ENCODE results near the gene MYH6.
"Not testable (repeated sequence)": the region's sequence is repeated elsewhere in the genome, so short reads cannot be mapped to it uniquely, and the experiment has no call there.

MYH6 gene

DNA sequence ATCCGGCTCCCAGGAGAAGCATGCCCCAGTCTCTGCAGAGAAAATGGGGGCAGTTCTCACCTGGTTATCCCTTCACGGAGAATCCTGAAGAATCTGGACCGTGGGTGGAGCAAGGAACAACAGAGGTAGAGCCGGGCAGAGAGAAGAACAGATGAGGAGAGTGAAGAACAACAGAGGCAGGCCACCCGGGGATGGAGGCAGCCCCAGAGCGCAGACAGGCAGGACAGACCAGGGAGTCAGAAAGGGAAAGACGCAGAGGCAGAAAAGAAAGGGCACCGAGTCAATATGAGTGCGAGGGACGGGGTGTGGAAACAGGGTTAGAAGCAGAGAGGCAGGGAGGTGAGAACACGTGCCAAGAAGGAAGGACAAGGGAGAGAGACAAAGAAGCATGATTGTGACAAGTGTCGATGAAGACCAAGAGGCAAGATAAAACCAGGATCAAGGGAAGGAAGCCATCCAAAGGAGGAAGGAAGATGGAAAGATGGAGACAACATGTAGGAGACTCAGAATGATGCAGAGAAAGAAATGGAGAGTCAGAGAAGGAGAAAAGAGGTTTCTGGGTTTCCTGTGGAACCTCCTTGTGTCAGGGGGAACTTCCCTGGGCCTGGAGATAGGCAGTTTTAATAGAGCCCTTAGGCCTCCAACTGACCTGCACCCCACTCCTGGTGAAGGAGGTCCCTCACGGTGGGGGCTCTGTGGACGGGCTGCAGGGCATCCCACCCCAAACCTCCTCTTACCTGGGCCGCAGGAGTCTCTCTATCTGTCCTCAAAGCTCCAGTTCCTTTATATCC is at the start of gene MYH6:
TSS of gene MYH6 (minus strand) at position 758 of the 791 bp plus-strand sequence. CDS start 1,050 bp downstream, outside the sequence.
- DNase-seq: no peak

DNA sequence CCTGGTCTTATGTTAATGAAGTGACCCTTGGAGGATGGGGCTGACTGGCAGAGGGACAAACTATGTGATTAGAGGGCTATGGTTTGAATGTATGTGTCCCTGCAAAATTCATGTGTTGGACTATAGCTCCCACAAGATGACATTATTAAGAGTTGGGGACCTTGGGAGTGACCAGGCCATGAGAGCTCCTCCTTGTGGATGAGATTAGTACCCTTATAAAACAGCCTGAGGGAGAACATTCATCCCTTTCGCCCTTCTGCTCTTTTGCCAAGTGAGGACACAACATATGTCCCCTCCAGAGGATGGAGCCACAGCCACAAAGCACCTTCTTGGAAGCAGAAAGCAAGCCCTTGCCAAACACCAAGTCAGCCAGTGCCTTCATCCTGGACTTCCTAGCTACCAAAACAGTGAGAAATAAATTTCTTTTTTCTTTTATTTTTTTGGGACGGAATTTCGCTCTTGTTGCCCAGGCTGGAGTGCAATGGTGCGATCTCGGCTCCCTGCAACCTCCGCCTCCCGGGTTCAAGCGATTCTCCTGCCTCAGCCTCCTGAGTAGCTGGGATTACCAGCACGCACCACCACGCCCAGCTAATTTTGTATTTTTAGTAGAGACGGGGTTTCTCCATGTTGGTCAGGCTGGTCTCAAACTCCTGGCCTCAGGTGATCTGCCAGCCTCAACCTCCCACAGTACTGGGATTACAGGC is 49.0 kb upstream of the MYH6 start:
- DNase-seq: not testable (repeated sequence)

DNA sequence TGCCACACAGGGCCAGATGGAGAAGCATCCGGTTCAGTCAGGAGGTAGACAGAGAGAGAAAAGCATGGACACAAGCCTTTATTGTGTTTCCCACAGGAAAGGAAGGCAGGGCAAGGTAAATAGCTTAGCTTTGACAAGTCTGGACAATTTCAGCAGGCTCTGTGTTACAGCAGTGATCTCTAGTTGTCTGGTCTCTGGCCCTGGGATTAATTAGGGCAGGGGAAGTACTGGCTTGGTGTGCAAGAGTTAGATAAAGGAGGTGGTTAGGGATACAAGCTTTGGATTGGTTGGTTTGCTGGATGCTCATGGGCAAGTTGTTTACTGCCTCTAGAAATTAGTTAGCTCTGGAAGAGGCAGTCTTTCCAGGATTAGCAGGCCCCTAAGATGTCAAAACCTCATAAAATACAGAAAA is 46.4 kb upstream of the MYH6 start:
- DNase-seq: no peak

DNA sequence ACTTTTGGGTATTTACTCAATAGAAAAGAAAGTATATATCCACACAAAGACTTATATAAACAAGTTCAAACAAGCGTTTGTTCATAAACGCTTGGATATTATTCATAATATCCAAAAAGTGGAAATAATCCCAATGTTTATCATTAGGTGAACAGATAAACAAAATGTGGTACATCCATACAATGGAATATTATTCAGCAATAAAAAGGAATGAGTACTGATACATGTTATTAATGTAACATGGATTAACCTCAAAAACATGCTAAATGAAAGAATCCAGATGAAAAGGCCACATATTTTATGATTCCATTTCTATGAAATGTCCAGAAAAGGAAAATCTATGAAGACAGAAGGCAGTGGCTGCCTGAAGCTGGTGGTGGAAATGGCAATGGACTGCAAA is 44.2 kb upstream of the MYH6 start:
- no peak for DNase-seq

DNA sequence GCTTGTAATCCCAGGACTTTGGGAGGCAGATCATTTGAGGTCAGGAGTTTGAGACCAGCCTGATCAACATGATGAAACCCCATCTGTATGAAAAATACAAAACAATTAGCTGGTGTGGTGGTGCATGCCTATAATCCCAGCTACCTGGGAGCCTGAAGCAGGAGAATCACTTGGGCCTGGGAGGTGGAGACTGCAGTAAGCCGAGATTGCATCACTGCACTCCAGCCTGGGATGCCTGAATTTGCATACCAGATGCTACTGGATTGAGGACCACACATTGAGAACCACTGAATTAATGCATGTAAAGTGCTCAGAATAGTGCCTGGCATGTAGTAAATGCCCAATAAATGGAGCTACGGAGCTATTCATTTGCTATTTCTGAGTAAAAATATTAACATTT is 42.3 kb upstream of the MYH6 start:
- DNase-seq: no peak

DNA sequence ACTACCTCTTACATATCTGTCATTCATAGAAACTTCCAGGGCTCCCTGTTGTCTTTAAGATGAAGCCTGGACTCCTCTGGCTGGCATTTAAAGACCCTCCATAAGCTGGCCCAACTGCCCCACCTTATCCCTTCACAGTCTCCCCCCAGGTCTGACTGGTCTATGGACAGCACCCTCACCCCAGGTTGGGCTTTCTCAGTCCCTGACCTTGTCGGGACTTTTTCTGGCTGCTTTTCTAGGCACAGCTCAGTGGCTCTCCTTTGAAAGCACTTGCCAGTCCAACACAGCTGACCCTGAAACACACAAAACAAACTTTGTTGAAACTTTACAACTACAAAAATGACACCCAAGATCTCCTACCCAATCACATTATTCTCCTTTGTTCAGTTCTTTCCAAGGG is 41.2 kb upstream of the MYH6 start:
- DNase-seq: no peak

DNA sequence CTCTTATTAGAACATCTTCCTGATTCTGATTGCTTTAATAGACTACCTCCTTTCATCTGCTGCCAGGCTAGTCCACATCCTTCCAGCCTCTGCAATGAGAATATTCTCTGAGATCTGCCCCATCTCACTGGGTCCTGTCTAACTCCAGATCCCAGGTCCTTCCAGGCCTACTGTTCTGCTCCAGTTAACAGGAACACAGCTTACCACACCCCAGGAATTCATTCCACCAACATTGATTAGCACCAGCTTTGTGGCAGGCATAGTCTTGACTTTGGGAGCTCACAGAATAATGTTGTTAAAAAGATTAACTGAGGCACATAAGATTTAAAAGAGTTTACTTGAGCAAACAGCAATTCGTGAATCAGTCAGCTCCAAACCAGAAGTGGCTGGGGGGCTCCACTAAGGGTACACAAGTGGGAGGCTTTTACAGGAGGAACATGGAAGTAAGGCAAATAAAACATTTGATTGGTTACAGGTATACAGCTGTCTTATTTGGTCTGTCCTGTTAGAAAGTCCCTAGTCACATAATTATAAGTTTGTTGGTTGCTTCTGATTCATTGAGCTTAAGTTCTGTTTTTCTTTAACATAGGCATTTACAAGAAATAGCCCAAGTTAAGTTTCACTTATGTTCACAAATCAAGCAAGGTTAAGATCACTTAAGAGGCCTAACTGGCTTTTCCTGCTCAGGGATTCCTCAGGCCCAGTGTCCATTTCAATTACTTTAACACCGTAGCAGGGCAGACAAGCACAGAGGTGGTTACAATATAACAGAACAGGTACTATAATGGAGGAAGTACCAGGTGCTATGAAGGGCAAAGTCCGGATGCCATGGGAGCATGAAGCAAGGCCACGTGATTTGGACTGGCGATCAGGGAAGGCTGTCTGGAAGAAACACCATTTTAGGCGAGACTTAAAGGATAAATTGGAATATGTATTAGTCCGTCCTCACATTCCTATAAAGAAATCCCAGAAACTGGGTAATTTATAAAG is 39.6 kb upstream of the MYH6 start:
- no peak for DNase-seq

DNA sequence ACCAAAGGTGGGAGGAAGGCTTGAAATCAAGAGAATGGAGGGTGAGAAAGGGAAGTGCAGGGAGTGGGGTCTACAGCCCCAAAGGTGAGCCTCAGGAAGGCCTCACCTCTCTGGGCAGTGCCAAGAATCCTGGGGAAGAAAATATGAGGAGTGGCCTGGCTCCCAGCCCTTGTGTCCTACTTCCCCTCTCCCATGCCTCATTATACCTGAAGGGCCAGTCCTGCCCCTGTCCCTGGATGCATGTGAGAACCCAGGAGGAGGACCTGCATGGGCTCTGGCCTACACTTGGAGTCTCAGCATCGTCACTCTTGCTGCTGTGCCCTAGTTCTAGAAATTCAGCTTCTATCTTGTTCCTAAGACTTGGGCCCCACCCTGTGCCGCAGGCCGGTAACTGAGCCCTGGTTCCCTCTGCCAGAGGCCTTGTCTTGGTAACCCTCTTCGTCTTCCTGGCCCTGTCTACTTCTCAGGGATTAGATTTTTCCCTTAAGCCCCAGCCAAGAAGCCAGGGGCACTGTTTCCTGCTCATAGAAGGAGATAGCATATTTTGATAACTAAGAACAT is 38.3 kb upstream of the MYH6 start:
- DNase-seq: no peak

DNA sequence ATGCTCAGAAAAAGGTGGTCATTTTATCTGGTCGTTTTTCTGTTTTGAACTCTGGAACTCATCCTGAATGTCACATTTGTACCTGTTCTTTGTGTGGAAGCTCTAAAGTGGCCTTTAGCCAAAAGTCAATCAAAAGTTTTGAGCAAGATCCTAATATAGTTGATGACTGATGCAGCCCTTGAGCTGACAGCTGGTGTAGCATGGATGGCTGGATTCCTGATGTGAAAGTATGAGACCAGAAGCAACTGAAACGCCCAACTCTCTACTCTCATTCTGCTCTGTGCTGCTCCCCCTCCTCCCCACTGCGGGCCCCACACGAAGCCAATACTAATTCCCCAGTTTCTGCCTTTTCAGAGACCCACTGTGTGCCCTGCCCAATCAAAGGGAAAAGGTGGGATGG is 37.7 kb upstream of the MYH6 start:
- no peak for DNase-seq

DNA sequence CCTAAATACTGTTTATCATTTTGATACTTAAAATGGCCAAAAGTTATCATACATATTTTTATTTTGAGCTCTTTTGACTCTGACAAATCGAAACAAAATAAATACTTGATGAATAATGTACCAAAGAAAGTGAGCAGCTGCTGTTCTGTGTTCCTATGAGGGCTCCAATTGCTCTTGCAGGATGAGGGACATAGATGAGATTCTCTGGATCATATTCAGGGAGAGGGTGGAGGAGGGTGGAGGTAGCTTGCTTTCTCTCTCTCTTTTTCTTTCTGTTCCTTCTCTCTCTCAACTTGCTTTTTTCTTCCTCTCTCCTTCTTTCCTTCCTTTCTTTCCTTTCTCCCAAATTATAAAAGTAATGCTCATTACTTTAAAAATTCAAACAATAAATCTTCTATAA is 36.2 kb upstream of the MYH6 start:
- DNase-seq: no peak

DNA sequence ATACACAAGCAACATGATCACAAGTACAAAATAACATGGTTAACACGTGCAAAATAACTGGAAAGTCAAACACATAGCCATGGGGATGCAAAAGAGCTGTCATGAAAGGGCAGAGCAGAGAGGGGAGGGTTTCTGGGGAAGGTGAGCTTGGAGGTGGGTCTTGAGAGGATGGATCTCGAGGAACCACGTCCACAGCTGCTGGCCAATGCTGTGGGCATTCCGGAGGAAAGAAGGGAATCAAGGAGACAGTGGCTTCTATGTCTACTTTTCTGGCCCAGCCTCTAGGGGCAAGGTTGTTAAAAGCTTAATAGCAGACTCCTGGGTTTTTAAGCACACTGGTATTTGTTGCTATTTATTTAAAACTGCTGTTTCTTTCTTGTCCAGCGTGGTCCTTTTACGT is 35.8 kb upstream of the MYH6 start:
- DNase-seq: no peak

DNA sequence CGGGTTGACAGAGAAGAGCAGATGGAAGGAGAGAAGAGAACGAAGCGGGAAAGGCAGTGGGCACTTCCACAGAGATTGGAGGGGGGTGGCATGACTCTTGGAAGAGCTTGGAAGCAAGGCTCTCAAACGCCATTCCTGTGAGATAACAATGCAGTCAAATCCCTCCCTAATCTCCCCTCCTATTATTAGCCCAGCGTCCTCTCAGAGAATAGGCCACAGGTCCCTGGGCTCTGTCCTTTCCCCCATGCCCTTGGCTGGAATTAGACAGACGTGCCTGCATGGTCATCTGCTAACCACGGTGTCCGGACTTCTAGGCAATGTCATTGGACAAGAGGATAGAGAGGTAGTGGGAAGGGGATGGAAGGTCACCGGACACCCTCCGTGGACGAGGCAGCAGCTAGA is 35.3 kb upstream of the MYH6 start:
- DNase-seq: no peak

DNA sequence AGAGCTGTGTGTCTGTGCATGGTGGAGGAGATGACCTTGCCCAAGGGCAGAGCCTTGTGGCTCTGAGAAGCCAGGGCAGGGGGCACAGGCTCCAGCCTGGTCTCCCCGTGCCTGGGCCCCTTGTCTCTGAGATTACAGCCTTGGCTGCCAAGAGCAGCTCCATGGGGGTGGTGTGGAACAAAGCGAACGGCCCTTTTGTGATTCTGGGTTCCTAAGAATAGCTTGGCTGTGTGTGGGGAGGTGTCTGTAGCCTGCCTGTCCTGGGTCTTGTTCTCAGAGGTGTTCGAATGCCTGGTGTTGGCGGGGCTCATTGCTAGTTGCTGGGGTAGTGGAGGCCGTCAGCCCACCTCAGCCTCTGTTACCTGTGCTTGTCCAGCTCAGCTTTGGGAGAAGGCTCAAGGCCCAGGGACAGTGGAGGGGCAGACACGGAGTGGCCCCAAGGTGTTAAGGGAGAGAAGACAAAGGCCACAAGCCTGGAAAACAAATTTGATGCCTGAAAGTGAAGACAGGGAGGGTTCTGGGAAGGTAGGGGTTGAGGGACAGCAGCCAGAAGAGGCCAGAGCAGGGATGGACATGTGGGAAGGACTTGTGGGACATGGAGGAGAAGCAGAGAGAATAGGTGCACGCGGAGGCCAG is 34.8 kb upstream of the MYH6 start:
- DNase-seq: no peak

DNA sequence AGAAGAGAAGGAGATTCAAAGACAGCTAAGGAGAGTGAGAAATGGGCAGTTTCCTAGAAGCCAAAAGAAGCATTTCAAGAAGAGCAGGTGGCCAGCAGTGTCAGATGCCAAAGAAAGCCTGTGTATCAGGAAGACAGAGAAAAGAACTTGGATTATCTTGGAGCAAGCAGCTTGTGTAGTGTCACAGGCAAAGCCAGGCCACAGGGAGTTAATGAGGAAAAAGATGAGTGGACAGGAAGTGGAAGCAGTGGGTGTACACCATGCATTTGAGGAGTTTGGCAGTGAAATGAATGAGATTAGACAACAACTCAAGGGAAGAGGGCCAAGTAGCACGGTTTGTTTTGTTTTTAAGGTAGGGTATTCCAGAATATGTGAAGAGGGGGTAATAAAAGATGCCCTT is 33.0 kb upstream of the MYH6 start:
- no peak for DNase-seq

DNA sequence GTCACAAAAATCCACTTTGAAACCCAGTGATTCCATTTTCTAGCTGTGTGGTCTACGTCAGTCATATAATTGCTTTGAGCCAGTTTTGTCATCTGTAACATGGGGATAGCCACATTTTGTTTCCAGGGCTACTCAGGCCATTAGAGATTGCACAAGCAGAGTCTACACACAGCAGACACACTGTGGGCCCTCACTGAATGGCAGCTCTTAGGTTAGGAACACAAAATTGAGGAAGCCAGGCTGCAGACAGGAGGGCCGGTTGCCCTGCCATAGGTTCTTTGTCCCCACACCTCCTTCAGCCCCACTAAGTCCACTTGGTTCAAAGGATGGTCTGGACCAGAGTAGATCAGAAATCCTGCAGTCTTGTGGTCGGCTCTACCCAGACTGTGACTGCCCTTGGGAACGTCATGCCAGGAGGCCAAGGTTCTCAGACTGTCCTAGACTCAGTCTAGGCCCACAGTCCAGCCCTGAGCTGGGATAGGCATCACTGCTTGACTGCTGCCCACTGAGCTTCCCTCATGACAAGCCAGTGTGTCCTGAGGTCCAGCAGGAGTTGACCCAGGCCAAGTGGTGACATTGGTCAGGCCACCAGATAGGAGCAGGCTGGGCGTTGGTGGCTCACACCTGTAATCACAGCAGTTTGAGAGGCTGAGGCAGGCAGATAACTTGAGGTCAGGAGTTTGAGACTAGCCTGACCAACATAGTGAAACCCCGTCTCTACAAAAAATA is 31.2 kb upstream of the MYH6 start:
- DNase-seq: no peak

DNA sequence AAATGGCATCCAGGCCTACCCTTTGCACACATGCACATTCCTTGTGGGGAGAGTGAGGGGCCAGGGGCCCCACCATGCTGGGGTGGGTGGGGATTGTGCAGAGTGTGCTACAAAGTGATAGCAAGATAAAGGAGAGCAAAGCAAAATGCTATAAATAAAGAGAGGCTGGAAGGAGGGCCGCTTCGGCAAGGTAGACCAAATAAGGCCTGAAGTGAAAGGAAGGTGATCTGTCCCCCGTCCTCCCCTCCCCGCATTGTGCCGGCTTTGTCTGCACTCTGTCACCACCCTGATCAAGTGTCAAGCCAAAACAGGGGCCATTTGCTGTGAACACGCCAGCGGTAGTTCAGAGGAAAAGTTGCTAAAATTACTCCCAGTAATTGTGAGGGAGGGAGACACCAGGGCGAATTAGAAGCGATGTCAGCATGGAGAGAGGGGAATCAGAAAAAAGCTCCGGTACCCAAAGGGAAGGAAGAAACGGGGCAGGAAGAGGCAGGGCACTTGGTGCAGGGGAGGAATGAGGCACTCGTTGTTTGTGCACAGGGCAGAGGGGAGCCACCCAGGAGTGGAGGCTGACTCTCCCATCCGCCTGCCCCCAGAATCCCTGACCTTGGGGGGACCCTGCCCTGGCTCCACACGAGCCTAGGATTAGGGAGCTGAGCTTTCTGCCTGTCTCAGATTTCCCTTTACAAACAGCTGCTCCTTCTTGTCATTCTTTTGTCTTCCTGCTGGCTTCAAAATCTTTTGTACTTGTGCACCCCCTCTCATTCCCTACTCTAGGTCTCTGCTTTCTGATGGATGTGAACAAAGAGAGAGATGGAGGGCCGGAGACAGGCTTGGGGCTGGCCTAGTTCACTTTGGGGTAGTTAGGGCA is 30.3 kb upstream of the MYH6 start:
- DNase-seq: no peak

DNA sequence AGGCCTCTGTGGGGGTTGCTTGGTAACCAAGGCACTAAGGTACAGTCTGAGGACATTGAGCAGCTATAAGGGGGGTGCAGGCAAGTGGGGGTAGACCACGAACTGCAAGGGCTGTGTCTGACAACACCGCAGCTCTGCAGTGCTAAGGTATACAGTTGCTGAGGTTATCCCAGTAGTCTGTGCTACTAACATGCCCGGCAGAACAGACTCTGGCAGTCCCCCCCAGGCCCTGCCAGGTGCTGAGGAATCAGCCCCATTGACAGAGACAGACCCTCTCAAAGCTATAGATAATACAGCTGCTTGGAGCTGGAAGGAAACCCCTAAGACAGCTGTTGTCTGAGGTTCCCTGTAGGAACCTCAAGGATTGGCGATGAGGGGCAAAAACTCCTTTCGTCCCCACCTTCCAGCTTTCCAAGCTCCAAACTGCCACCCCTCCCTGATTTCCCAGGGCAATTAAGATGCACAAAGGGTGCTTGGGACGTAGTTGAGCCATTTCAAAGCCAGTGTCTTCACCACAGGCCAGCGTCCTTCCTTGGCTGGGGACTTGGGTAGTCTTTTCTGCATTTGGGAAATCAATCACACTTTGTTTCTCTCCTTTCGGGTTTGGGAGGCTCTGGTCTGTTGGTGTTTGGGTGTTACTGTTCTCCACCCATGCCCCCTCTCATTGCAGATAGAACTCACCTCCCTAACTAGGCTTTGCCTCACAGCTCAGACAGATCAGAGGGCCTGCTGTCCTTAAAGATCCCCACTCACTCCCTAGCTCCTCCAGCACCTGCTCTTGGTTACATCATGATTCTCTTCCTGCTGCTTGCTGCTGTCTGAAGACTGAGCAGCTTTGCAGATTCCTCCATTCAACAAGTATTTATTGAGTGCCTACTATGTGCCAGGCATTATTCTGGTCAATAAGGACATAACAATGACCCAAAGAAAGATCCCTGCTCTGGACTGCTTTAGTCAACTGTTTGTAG is 29.3 kb upstream of the MYH6 start:
- DNase-seq: no peak

DNA sequence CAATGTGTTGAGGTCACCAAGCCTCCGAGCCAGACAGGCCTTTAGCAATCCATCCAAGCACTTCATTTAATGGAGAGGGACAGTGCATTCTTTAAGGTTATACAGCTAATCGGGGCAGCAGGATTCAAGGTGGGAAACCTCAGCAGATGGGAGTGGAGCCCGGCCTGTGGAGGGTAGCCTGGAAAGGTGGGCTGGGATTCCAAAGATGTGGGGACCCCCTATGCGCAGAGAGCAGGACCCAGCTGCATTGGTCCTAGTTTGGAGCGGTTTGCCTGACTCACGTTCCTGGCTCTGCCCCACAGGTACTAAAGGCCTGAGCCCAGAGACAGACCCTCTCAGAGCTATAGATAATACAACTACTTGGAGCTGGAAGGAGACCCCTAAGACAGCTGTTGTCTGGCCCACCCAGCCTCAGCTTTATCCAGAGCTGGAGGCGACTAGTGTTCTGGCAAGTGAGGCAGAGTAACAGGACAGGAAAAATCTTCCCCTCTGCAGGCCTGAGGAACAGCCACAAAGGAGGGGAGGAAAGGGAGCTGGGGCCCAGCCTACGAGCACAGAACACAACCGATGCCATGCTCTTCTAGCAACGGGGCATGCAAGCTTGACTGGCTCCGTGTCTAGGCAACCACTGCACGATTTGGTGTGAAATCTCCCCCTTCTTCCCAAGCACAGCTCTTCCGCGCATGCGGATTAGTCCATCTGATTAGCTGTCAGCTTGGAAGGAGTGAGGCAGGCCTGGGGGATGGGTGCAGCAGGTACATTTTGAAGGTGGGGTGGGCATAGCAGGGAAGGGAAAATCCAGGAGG is 28.5 kb upstream of the MYH6 start:
- DNase-seq: no peak

Measured in stimulated activated CD4-positive, alpha-beta T cell treated with anti-CD3 and anti-CD28 coated beads, Interleukin-2, amount 100 ng/mL, for 48 hours (primary cell).